ENCODE measurements around the gene DPH6. TPM values are rescaled to one million over a fixed set of nuclear protein-coding genes. Genes with fewer than 3 reads are reported as not detected.
"Not testable (repeated sequence)": the region's sequence is repeated elsewhere in the genome, so short reads cannot be mapped to it uniquely, and the experiment has no call there.

DPH6 gene
- total RNA-seq, 4 donors from 2014 or later, result 17.0 to 41.3 (median 26.0) TPM

DNA sequence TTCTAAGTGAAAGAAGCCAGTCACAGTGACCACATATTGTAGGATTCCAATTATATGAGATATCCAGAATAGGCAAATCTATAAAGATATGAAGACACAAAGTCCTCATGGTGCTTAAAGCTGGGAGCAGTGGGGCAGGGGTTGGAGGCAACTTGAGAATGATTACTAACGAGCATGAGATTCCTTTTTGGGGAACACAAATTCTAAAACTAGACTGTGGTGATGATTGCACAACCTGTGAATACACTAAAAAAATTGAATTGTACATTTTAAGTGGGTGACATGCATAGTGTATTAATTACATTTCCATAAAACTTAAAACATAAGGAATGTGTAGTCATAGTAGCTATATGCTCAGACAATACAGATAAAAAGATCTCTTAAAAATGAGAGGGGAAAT is 103.2 kb downstream of the DPH6 start:
- H3K27ac ChIP-seq, result no peak overlapping the region
- H3K27me3 ChIP-seq, result no peaks in the 10 kb centered on the region
- no peaks in the 10 kb centered on the region for H3K9me3 ChIP-seq
- DNase-seq, result no peak
- H3K4me3 ChIP-seq, result no peak overlapping the region
- H3K36me3 ChIP-seq, result no peaks in the 10 kb centered on the region
- no peaks in the 10 kb centered on the region for H3K4me1 ChIP-seq
- TF ChIP-seq POLR2A (IDR thresholded peaks at IDR 0.05), result no peak
- TF ChIP-seq, protein P1, sequence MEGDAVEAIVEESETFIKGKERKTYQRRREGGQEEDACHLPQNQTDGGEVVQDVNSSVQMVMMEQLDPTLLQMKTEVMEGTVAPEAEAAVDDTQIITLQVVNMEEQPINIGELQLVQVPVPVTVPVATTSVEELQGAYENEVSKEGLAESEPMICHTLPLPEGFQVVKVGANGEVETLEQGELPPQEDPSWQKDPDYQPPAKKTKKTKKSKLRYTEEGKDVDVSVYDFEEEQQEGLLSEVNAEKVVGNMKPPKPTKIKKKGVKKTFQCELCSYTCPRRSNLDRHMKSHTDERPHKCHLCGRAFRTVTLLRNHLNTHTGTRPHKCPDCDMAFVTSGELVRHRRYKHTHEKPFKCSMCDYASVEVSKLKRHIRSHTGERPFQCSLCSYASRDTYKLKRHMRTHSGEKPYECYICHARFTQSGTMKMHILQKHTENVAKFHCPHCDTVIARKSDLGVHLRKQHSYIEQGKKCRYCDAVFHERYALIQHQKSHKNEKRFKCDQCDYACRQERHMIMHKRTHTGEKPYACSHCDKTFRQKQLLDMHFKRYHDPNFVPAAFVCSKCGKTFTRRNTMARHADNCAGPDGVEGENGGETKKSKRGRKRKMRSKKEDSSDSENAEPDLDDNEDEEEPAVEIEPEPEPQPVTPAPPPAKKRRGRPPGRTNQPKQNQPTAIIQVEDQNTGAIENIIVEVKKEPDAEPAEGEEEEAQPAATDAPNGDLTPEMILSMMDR (IDR thresholded peaks at IDR 0.05), result no peak

DNA sequence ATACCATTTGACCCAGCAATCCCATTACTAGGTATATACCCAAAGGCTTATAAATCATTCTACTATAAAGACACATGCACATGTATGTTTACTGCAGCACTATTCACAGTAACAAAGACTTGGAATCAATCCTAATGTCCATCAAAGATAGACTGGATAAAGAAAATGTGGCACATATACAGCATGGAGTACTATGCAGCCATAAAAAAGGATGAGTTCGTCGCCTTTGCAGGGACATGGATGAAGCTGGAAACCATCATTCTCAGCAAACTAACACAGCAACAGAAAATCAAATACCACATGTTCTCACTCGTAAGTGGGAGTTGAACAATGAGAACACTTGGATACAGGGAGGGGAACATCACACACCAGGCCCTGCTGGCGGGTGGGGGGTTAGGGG is 104.7 kb downstream of the DPH6 start:
- not testable (repeated sequence) for H3K4me1 ChIP-seq, DNase-seq

DNA sequence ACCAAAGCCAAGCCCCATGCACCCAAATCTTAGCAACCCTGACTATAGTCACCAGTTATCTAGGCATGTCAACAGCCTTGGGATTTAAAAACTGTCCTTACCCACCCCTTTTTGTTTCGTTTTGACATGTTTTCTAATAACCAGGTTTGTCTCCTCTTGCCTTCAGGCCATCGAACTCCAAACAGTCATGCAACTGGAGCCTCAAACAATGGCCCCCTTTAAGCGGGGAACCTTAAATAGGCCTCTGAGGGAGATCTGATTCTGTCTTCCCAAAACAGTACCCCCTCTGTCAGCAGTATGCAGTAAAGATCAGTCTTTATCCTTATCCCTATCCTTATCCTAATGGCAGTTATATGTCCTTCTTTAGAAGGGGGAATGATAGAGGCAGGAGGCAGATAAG is 105.7 kb downstream of the DPH6 start:
- no peak for DNase-seq
- H3K4me1 ChIP-seq, result no peaks in the 10 kb centered on the region
- H3K4me3 ChIP-seq, result no peak overlapping the region
- no peaks in the 10 kb centered on the region for H3K27me3 ChIP-seq
- TF ChIP-seq, protein P1 (IDR thresholded peaks at IDR 0.05), result no peak
- no peak for TF ChIP-seq POLR2A (IDR thresholded peaks at IDR 0.05)
- no peaks in the 10 kb centered on the region for H3K36me3 ChIP-seq
- H3K27ac ChIP-seq, result no peak overlapping the region
- H3K9me3 ChIP-seq, result no peaks in the 10 kb centered on the region

More for the DNA sequence above, 104.7 kb downstream of the DPH6 start:
- H3K9me3 ChIP-seq, H3K27ac ChIP-seq, H3K36me3 ChIP-seq, H3K4me3 ChIP-seq, H3K27me3 ChIP-seq: not testable (repeated sequence)

DNA sequence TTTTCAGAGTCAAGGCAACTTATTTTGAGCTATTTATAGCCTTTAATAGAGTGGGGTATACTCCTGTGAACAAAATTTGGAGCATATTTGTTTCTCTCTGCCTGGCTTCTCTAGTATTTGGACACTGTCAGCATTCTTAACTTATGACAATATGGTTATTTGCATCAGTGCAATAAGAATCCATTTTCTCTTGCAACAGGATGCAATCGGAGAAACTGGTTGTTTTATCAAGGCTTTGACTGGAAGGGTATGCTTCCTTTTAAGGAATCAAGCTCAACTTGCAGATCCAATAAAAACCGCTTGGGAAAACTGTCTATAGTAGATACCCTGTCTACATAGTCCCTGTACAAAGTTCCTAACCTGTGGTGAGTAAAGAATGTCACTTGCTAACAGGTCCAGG is 106.7 kb downstream of the DPH6 start:
- H3K9me3 ChIP-seq, result no peaks in the 10 kb centered on the region
- H3K27ac ChIP-seq, result no peak overlapping the region
- H3K4me1 ChIP-seq, result no peaks in the 10 kb centered on the region
- H3K36me3 ChIP-seq, result no peaks in the 10 kb centered on the region
- H3K27me3 ChIP-seq, result no peaks in the 10 kb centered on the region
- no peak for DNase-seq
- H3K4me3 ChIP-seq, result no peak overlapping the region
- no peak for TF ChIP-seq POLR2A (IDR thresholded peaks at IDR 0.05)
- TF ChIP-seq, protein P1 (IDR thresholded peaks at IDR 0.05), result no peak

DNA sequence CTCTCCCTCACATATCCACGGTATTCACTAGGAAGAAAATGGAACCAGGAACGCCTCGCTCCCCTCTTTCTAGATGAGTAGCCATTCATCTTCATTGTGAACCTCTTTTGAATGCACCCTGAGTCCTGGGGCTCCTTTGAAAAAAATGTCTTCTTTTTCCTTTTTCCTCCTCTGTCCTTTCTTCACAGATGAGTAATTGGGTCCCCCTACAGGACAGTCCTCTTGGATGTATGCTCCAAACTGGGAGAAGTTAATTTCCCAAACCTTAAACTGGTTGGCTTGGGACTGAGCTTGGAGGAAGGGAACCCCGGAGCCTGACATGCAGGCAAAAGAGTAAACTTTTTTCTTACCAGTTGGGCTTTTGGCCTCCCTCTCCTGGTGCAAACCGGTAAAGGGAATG is 108.8 kb downstream of the DPH6 start:
- TF ChIP-seq POLR2A (IDR thresholded peaks at IDR 0.05), result no peak
- TF ChIP-seq, protein P1 (IDR thresholded peaks at IDR 0.05), result no peak

DNA sequence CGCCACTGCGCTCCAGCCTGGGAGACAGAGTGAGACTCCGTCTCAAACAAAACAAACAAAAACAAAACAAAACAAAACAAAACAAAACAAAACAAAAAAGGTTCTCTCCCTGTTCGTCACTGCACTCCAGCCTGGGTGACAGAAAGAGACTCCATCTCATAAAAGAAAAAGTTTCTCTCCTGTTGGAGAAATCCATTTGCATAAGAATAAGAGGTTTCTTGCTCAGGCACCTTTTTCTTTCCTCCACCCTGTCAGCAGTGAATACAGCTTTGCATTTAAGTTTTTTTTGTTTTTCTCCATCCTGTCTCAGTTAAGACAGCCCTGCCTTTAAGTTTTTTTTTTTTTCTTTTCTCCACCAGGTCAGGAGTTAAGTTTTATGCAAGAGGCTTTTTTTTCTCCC is 109.5 kb downstream of the DPH6 start:
- H3K9me3 ChIP-seq, result no peaks in the 10 kb centered on the region
- H3K27ac ChIP-seq, result no peak overlapping the region
- no peak for TF ChIP-seq POLR2A (IDR thresholded peaks at IDR 0.05)
- TF ChIP-seq, protein P1 (IDR thresholded peaks at IDR 0.05), result no peak
- no peak for DNase-seq
- no peak overlapping the region for H3K4me3 ChIP-seq
- no peaks in the 10 kb centered on the region for H3K27me3 ChIP-seq
- no peaks in the 10 kb centered on the region for H3K4me1 ChIP-seq
- H3K36me3 ChIP-seq, result no peaks in the 10 kb centered on the region

More for the DNA sequence above, 108.8 kb downstream of the DPH6 start:
- DNase-seq, result no peak
- Histone ChIP-seq H3K27me3 (no peaks in the 10 kb centered on the region), H3K27ac (no peak overlapping the region), H3K9me3 (no peaks in the 10 kb centered on the region), H3K36me3 (no peaks in the 10 kb centered on the region), H3K4me3 (no peak overlapping the region), H3K4me1 (no peaks in the 10 kb centered on the region)

All from Peyer's patch (tissue), 4 donors.